CD14-positive monocyte (primary cell): ENCODE data around the gene WNT9B. TPM values are rescaled to one million over a fixed set of nuclear protein-coding genes. Genes with fewer than 3 reads are reported as not detected.
A peak's percentile ranks its signal among the peaks of the same experiment; 100 is the strongest.

Experiments used
- DNase-seq, 3 donors: peaks; one replicate each; pipeline ENCODE4 v3.0.0-alpha.2; 2011 to 2022
- H2AFZ ChIP-seq: 2 replicates; pipeline ENCODE4 v1.6.0; 2012; ENCODE audit warnings: mild to moderate bottlenecking, low read depth, low read length, inconsistent platforms; ENCODE audit not compliant: insufficient read depth, poor library complexity, severe bottlenecking
- H3K27ac ChIP-seq, 2 donors: 1 replicate in 1 of 2; 2 replicates in 1 of 2; pipeline ENCODE4 v1.5.1; 2012 to 2013; ENCODE audit warnings: low read length in 2 of 2, control low read depth in 1 of 2, inconsistent platforms in 1 of 2, low read depth in 1 of 2, mild to moderate bottlenecking in 1 of 2
- H3K27me3 ChIP-seq, 2 donors: one replicate each; pipeline versions ENCODE4 v1.6.0 to v1.6.1; 2011 to 2013; ENCODE audit warnings: low read length in 2 of 2; ENCODE audit not compliant: control insufficient read depth in 2 of 2, insufficient read depth in 2 of 2
- H3K36me3 ChIP-seq, 2 donors: replicated peaks in 1 of 2; 1 replicate in 1 of 2; 2 replicates in 1 of 2; pipeline versions ENCODE4 v1.5.1 to v1.6.1; 2012 to 2013; ENCODE audit warnings: low read length in 2 of 2, control low read depth in 1 of 2, inconsistent platforms in 1 of 2, mild to moderate bottlenecking in 1 of 2; ENCODE audit not compliant: insufficient read depth in 2 of 2, control insufficient read depth in 1 of 2
- H3K4me1 ChIP-seq, 2 donors: 1 replicate in 1 of 2; 2 replicates in 1 of 2; pipeline versions ENCODE4 v1.5.1 to v1.6.1; 2012 to 2013; ENCODE audit warnings: low read length in 2 of 2, control low read depth in 1 of 2, inconsistent platforms in 1 of 2, mild to moderate bottlenecking in 1 of 2, moderate library complexity in 1 of 2; ENCODE audit not compliant: insufficient read depth in 2 of 2, control insufficient read depth in 1 of 2
- H3K4me2 ChIP-seq: replicated peaks from 2 replicates; pipeline ENCODE3; 2012; ENCODE audit warnings: low read length, moderate library complexity, mild to moderate bottlenecking; ENCODE audit not compliant: poor library complexity, severe bottlenecking; ENCODE audit errors: extremely low read depth
- H3K4me3 ChIP-seq, 3 experiments: fragments of 200-600 bp in 1 of 3; sonication (generic) in 1 of 3; replicated peaks in 1 of 3; 1 replicate in 2 of 3; 2 replicates in 1 of 3; pipeline ENCODE4 v1.5.1; 2011 to 2013; ENCODE audit warnings: low read length in 3 of 3, mild to moderate bottlenecking in 3 of 3, control low read depth in 2 of 3, low read depth in 2 of 3, inconsistent platforms in 1 of 3, moderate library complexity in 1 of 3
- H3K79me2 ChIP-seq: 2 replicates; pipeline ENCODE4 v1.6.0; 2012; ENCODE audit warnings: mild to moderate bottlenecking, control low read depth, inconsistent platforms, low read length, moderate library complexity; ENCODE audit not compliant: insufficient read depth
- H3K9ac ChIP-seq: 2 replicates; pipeline ENCODE4 v1.6.0; 2017; ENCODE audit warnings: low read length, mild to moderate bottlenecking; ENCODE audit not compliant: insufficient read depth, poor library complexity, severe bottlenecking
- H3K9me3 ChIP-seq, 2 donors: replicated peaks in 1 of 2; 1 replicate in 1 of 2; 2 replicates in 1 of 2; pipeline versions ENCODE4 v1.5.1 to v1.6.1; 2012 to 2013; ENCODE audit warnings: low read length in 2 of 2, control low read depth in 1 of 2; ENCODE audit not compliant: control insufficient read depth in 1 of 2, insufficient read depth in 1 of 2
- H4K20me1 ChIP-seq: 2 replicates; pipeline ENCODE4 v1.6.0; 2012; ENCODE audit warnings: mild to moderate bottlenecking, low read length, control low read depth, moderate library complexity; ENCODE audit not compliant: insufficient read depth
- H3K27ac Mint-ChIP-seq, 7 donors: one replicate each; pipeline ENCODE4 v1.8.0; 2020; ENCODE audit warnings: mild to moderate bottlenecking in 7 of 7, mixed read lengths in 7 of 7, moderate library complexity in 6 of 7, inconsistent platforms in 2 of 7
- H3K27me3 Mint-ChIP-seq, 3 donors: one replicate each; pipeline ENCODE4 v1.8.0; 2021 to 2022; ENCODE audit warnings: low read depth in 3 of 3, mild to moderate bottlenecking in 3 of 3, mixed read lengths in 3 of 3, moderate library complexity in 3 of 3, inconsistent platforms in 1 of 3
- H3K36me3 Mint-ChIP-seq, 2 donors: one replicate each; pipeline ENCODE4 v1.8.0; 2020; ENCODE audit warnings: mixed read lengths in 2 of 2, inconsistent platforms in 1 of 2, mild to moderate bottlenecking in 1 of 2
- H3K4me1 Mint-ChIP-seq: one replicate; pipeline ENCODE4 v1.8.0; 2020; ENCODE audit warnings: mild to moderate bottlenecking, mixed read lengths
- H3K4me3 Mint-ChIP-seq, 2 donors: one replicate each; pipeline ENCODE4 v1.8.0; 2020; ENCODE audit warnings: mild to moderate bottlenecking in 2 of 2, mixed read lengths in 2 of 2, moderate library complexity in 1 of 2
- H3K9me3 Mint-ChIP-seq, 7 donors: one replicate each; pipeline ENCODE4 v1.8.0; 2020 to 2022; ENCODE audit warnings: mixed read lengths in 7 of 7, mild to moderate bottlenecking in 6 of 7, moderate library complexity in 6 of 7, inconsistent platforms in 2 of 7
- CTCF ChIP-seq: fragments of 200-600 bp; IDR thresholded peaks from one replicate; pipeline ENCODE4 v1.8.0; 2022; ENCODE audit warnings: antibody characterized with exemption, mild to moderate bottlenecking
- WGBS: methylation state at CpG from one replicate; pipeline ENCODE4 v1.1.5; 2013; ENCODE audit warnings: missing lambda C conversion rate; ENCODE audit not compliant: insufficient coverage; 5-methylcytosine and 5-hydroxymethylcytosine counted together
- intact Hi-C, 2 donors: fragments of 100-400 bp; cut with micrococcal nuclease; formaldehyde crosslinking; loops; one replicate each; pipeline versions ENCODE4 v1.15.0 to v1.15.1; 2023
- polyA plus RNA-seq, 3 donors: library from polyadenylated mRNA; depleted of rRNA in 1 of 3; unstranded in 2 of 3; stranded (reverse) in 1 of 3; fragments of 300-500 nt in 2 of 3; fragments of >200 nt in 1 of 3; fragmentation: Illumina TruSeq in 2 of 3; gene quantifications; 1 replicate in 2 of 3; 2 replicates in 1 of 3; pipeline ENCODE4 v1.2.3, GENCODE V29; 2012 to 2021

The WNT9B gene
- polyA plus RNA-seq, 3 donors = 0.19 TPM; not detected in 2

- Mint-ChIP-seq H3K9me3 (peaks cover 0 to 21% (median 8%) of the 10 kb centered on the region in 7 donors), H3K27me3 (peaks cover 59 to 82% (median 67%) of the 10 kb centered on the region in 3 donors), H3K27ac (no peak overlapping the region), H3K36me3 (no peaks in the 10 kb centered on the region), H3K4me1 (peaks cover 8% of the 10 kb centered on the region), H3K4me3 (peak overlapping the region in 1 of 2 donors; percentile 30)
- no peak overlapping the region for H3K9ac ChIP-seq
- H3K27ac ChIP-seq = no peak overlapping the region
- no peak for TF ChIP-seq CTCF
- WGBS = 38% methylated on average over 10 of the region's 13 CpGs
- intact Hi-C loops = no loop called here
- DNase-seq = no peak
- no peak overlapping the region for H2AFZ ChIP-seq
- H3K27me3 ChIP-seq = peaks cover 47 to 68% of the 10 kb centered on the region in 2 donors
- peaks cover 5 to 6% of the 10 kb centered on the region in 2 donors for H3K4me1 ChIP-seq
- no peaks in the 10 kb centered on the region for H3K36me3 ChIP-seq
- H4K20me1 ChIP-seq = no peaks in the 10 kb centered on the region
- peaks cover 0 to 23% of the 10 kb centered on the region in 2 donors for H3K9me3 ChIP-seq
- H3K79me2 ChIP-seq = no peaks in the 10 kb centered on the region
- no peak overlapping the region for H3K4me2 ChIP-seq
- no peak overlapping the region for H3K4me3 ChIP-seq
These were observed 725 bp upstream of the WNT9B start for GRCh38 chr17:46850688-46851028.

GRCh38 chr17:46853896-46854444 lies 2.6 kb downstream of the WNT9B start:
- no peak overlapping the region for H2AFZ ChIP-seq
- H3K4me1 Mint-ChIP-seq = peaks cover 8% of the 10 kb centered on the region
- WGBS = 98% methylated on average over 4 of the region's 6 CpGs
- H4K20me1 ChIP-seq = no peaks in the 10 kb centered on the region
- H3K79me2 ChIP-seq = no peaks in the 10 kb centered on the region
- H3K27ac Mint-ChIP-seq = no peak overlapping the region
- DNase-seq = no peak
- no peak overlapping the region for H3K27ac ChIP-seq
- intact Hi-C loops = no loop called here
- no peak for TF ChIP-seq CTCF
- no peak overlapping the region for H3K9ac ChIP-seq
- H3K4me3 Mint-ChIP-seq = peak overlapping the region in 1 of 2 donors; percentile 46
- H3K27me3 Mint-ChIP-seq = peaks cover 56 to 77% (median 63%) of the 10 kb centered on the region in 3 donors
- peaks cover 3 to 21% (median 12%) of the 10 kb centered on the region in 7 donors for H3K9me3 Mint-ChIP-seq
- H3K36me3 ChIP-seq = no peaks in the 10 kb centered on the region
- H3K36me3 Mint-ChIP-seq = no peaks in the 10 kb centered on the region
- peaks cover 5 to 6% of the 10 kb centered on the region in 2 donors for H3K4me1 ChIP-seq
- no peak overlapping the region for H3K4me3 ChIP-seq
- no peak overlapping the region for H3K4me2 ChIP-seq
- peaks cover 0 to 23% of the 10 kb centered on the region in 2 donors for H3K9me3 ChIP-seq
- H3K27me3 ChIP-seq = peaks cover 41 to 52% of the 10 kb centered on the region in 2 donors
